Heart left ventricle (tissue), 13 donors: ENCODE data around the gene B3GAT1.

ENCODE experiments used
- CTCF ChIP-seq, 12 donors: fragments of 200-600 bp; sonication (generic) in 4 of 12; IDR thresholded peaks; one replicate each; pipeline versions ENCODE4 v1.5.0 to v1.8.0; 2018 to 2022; ENCODE audit warnings: antibody characterized with exemption in 12 of 12, mild to moderate bottlenecking in 5 of 12
- POLR2A ChIP-seq, 2 donors: fragments of 450-650 bp; IDR thresholded peaks; one replicate each; pipeline ENCODE4 v1.6.1; 2017; ENCODE audit warnings: antibody characterized with exemption in 2 of 2, mild to moderate bottlenecking in 2 of 2, moderate library complexity in 2 of 2
- donor health status: ischemic (EF 13 %, LVEDD 7.1; RV severe dilation, severe dysfunction).
- donor health status: DM: no; HTN: yes; CAD: no.
- donor health status: DM: no; HTN: no; CAD: no.
- donor health status: ischemic (EF 25% LVEDD 6.9; RV normal size, moderate dysfunction).
- donor health status: ischemic (EF 25% LVEDD 5.7; RV mildly dilated, moderate dysfunction).
- donor health status: ischemic (EF 35%, LVEDD 5.7; RV mildly dilated, moderate dysfunction).
- donor health status: nonischemic (EF 11% LVEDD 7.7; RV severe dilation, severe dysfunction).
- donor health status: DM: yes; HTN: yes; CAD: no.
- donor health status: PGD.
- donor health status: ischemic (EF 29% LVEDD 5.4; RV normal size, mild dysfunction).
- donor health status: nonischemic (EF 23%, LVEDD 6.1; RV moderate dilation, normal function).

GRCh38 chr11:134443246-134443645 is 31.2 kb upstream of the B3GAT1 start:
- TF ChIP-seq CTCF (IDR thresholded peaks at IDR 0.05) (no peak), POLR2A (IDR thresholded peaks at IDR 0.05) (no peak)
